ENCODE data around the gene FYB1. TPM values are rescaled to one million over a fixed set of nuclear protein-coding genes. Genes with fewer than 3 reads are reported as not detected.

The FYB1 gene
- total and polyA plus RNA-seq, 2 of the 8 experiments (the other 6 are each of a cell fraction or from before 2014, with no cell fraction given): not detected

GRCh38 chr5:39236718-39237117 is 17.4 kb upstream of the FYB1 start (continued):
- no peak for TF ChIP-seq SUZ12 (IDR thresholded peaks at IDR 0.05; ENCODE audit: low read length)

All from H1 (cell line).